ENCODE measurements around the gene SAV1.

Gene SAV1

DNA sequence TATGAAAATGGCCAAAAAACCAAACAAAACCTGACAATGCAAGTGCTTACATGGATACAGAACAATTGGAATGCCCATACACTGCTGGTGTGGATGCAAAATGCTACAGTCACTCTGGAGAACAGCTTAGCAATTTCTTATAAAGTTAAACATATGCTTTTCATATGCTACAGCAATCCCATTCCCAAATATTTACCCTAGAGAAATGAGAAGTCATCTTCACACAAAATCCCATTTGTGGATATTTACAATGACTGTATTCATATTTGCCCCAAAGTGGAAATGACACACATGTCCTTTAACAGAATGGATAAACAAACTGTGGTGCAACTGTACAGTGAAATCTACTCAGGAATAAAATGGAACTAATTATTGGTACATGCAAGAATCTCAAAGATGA lies 20.4 kb downstream of the SAV1 start:
- no peak for ATAC-seq
- TF ChIP-seq SNAI2 (CRISPR knock-in tag; IDR thresholded peaks at IDR 0.05) (no peak), ISL1 (CRISPR knock-in tag; IDR thresholded peaks at IDR 0.05) (no peak), ZC3H10 (CRISPR knock-in tag; IDR thresholded peaks at IDR 0.05) (no peak), ZFP30 (CRISPR knock-in tag; IDR thresholded peaks at IDR 0.05) (no peak), TCF4 (CRISPR knock-in tag; IDR thresholded peaks at IDR 0.05; ENCODE audit: borderline replicate concordance) (no peak), GLIS3 (CRISPR knock-in tag; IDR thresholded peaks at IDR 0.05) (no peak)

DNA sequence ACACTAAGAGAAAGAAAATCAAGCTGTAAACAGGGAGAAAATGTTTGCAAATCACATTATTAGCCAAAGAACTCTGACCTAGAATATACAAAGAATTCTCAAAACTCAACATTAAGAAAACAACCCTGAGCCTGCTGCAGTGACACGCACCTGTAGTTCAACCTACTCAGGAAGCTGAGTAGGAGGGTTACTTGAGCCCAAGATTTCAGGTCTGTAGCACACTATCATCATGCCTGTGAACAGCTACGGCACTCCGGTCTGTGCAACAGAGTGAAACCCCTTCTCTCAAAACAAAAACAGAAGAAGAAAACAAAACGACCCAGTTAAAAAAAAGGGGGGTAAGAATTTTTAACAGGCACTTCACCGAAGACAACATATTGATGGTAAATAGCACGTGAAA lies 20.8 kb downstream of the SAV1 start:
- TF ChIP-seq CREB5 (CRISPR knock-in tag; IDR thresholded peaks at IDR 0.05; ENCODE audit: low read depth): no peak
- TF ChIP-seq ZNF8 (CRISPR knock-in tag; IDR thresholded peaks at IDR 0.05): no peak
- no peak for ATAC-seq

GRCh38 chr14:50635141-50635540 lies 33.0 kb downstream of the SAV1 start:
- no peak for ATAC-seq
- TF ChIP-seq, protein P1, sequence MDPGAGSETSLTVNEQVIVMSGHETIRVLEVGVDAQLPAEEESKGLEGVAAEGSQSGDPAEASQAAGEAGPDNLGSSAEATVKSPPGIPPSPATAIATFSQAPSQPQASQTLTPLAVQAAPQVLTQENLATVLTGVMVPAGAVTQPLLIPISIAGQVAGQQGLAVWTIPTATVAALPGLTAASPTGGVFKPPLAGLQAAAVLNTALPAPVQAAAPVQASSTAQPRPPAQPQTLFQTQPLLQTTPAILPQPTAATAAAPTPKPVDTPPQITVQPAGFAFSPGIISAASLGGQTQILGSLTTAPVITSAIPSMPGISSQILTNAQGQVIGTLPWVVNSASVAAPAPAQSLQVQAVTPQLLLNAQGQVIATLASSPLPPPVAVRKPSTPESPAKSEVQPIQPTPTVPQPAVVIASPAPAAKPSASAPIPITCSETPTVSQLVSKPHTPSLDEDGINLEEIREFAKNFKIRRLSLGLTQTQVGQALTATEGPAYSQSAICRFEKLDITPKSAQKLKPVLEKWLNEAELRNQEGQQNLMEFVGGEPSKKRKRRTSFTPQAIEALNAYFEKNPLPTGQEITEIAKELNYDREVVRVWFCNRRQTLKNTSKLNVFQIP (CRISPR knock-in tag; IDR thresholded peaks at IDR 0.05; ENCODE audit: borderline replicate concordance, low read depth): no peak
- TF ChIP-seq ZC3H10 (CRISPR knock-in tag; IDR thresholded peaks at IDR 0.05): no peak

DNA sequence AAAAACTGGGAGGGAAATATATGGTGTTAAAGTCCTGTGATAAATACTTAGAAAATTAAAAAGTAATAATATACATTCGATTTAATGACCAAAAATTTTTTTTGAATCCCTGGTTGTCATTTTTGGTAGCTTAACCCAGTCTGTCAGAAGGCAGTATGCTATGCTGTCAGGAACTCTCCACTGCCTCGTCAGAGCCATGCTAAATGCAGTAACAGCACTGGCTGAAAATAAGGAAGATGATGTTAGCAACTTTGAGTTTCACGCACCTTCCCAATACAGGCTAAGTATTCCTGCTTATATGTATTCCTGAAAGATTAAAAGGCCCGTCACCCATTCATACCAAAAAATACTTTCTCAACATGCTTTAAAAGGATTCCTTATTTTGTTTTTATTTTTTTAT lies 34.2 kb downstream of the SAV1 start:
- TF ChIP-seq CREB5 (CRISPR knock-in tag; IDR thresholded peaks at IDR 0.05; ENCODE audit: low read depth): no peak
- TF ChIP-seq TSHZ2 (CRISPR knock-in tag; IDR thresholded peaks at IDR 0.05): no peak
- TF ChIP-seq OSR1 (CRISPR knock-in tag; IDR thresholded peaks at IDR 0.05): no peak
- TF ChIP-seq ZNF70 (CRISPR knock-in tag; IDR thresholded peaks at IDR 0.05): no peak
- TF ChIP-seq ESRRG (CRISPR knock-in tag; IDR thresholded peaks at IDR 0.05): no peak
- no peak for ATAC-seq

DNA sequence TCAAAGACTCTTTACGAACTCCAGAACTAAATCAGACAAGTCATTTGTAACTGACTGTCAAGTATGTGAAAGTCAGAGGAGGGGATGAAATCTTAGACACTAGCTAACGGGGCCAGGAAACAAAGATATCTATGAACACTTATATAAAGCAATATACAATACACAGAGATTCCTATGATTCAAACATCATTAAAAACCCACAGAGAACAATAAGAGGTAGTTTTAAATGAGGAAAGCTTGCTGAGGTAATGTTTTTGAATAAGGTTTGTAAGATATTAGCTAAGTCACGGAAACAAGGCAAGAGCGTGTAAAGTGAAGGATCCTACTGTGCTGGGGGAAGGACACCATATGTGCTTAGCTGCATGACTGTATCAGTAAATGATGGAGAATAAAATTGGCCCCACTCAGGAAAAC lies 36.7 kb downstream of the SAV1 start:
- TF ChIP-seq, protein P1 (CRISPR knock-in tag; IDR thresholded peaks at IDR 0.05; ENCODE audit: borderline replicate concordance, low read depth): no peak
- TF ChIP-seq TOX (CRISPR knock-in tag; IDR thresholded peaks at IDR 0.05; ENCODE audit: borderline replicate concordance) (no peak), ESRRG (CRISPR knock-in tag; IDR thresholded peaks at IDR 0.05) (no peak), ZC3H10 (CRISPR knock-in tag; IDR thresholded peaks at IDR 0.05) (no peak), ZNF565 (CRISPR knock-in tag; conservative IDR thresholded peaks at IDR 0.05; ENCODE audit: low read depth) (no peak), ZFP30 (CRISPR knock-in tag; IDR thresholded peaks at IDR 0.05) (no peak), BACH2 (CRISPR knock-in tag; IDR thresholded peaks at IDR 0.05; ENCODE audit: borderline replicate concordance) (no peak), ZFP3 (CRISPR knock-in tag; IDR thresholded peaks at IDR 0.05) (no peak), CSDC2 (CRISPR knock-in tag; IDR thresholded peaks at IDR 0.05) (no peak), CSRNP3 (CRISPR knock-in tag; IDR thresholded peaks at IDR 0.05) (no peak), RARB (CRISPR knock-in tag; IDR thresholded peaks at IDR 0.05) (no peak), ARNTL (CRISPR knock-in tag; IDR thresholded peaks at IDR 0.05; ENCODE audit: borderline replicate concordance, low read depth) (no peak), PPARA (CRISPR knock-in tag; IDR thresholded peaks at IDR 0.05; ENCODE audit: borderline replicate concordance) (no peak), TSHZ2 (CRISPR knock-in tag; IDR thresholded peaks at IDR 0.05) (no peak), SNAI2 (CRISPR knock-in tag; IDR thresholded peaks at IDR 0.05) (no peak), ZNF70 (CRISPR knock-in tag; IDR thresholded peaks at IDR 0.05) (no peak), OSR1 (CRISPR knock-in tag; IDR thresholded peaks at IDR 0.05) (no peak), ISL1 (CRISPR knock-in tag; IDR thresholded peaks at IDR 0.05) (no peak)
- ATAC-seq: peak; percentile 91

All from SK-N-SH treated with all-trans-retinoic acid at 6 μM for 48 hours (cell line).